DMS153 (cell line): ENCODE measurements around the gene WDR91.
"Not testable (repeated sequence)": the region's sequence is repeated elsewhere in the genome, so short reads cannot be mapped to it uniquely, and the experiment has no call there.

Experiments used
- DNase-seq: peaks from one replicate; lab custom pipeline; 2025; lab: John Stamatoyannopoulos, UW

The WDR91 gene

DNA sequence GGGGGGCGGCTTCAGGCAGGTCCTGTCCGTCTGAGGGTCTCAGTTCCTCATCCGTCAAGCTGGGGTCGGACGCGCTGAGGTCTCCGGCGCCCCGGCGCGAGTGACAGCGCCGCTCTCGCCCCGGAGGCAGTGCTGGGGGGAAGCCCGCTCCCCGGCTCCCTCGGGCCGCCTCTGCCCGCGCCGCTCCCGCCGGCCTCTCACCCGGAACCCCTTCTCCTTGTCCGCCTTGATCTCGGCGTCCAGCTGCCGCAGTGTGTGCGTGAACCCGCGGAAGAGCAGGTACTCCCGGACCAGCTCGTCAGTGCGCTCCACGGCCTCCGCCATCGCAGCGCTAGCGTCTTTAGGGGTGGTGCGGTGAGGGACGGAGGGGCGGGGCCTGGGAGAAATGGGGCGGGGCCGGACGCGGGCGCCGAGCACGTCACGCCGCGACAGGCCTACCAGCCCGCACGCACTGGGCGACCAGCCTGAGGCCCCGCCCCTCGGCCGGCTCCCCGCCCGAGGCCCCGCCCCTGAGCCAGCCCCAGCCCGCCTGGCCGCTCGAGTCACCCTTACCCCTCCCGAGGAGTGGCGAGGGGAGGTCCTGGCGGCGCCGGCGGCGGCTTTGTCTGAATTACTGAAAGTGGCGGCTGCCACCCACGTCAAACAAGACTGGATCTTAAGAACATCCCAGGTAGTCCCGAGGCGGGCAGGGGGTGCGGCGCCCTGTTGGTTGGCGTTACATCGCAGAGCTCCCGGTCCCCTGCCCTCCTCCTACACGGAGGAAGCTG lies at the start of gene WDR91:
Gene WDR91 (minus strand): TSS at position 348 of the 767 bp plus-strand sequence. CDS start 24 bp downstream, at position 324.
- DNase-seq, result peak; percentile 84

DNA sequence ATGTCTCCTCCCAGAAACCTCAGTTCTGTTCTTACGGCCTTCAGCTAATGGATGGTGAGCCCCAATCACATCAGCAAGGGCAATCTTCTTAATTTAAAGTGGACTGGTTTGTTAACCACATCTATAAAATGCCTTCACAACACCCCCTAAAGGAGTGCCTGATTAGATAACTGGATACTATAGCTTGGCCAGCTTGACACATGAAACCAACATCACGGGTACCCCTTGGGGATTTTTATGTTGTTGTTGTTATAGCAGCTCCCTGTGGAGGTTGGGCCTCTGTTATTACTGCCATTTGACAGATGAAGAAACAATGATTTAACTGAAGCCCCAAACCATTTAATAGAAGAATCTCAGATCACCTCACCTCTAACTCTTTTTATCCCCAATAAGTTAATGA lies 49.1 kb upstream of the WDR91 start:
- no peak for DNase-seq

DNA sequence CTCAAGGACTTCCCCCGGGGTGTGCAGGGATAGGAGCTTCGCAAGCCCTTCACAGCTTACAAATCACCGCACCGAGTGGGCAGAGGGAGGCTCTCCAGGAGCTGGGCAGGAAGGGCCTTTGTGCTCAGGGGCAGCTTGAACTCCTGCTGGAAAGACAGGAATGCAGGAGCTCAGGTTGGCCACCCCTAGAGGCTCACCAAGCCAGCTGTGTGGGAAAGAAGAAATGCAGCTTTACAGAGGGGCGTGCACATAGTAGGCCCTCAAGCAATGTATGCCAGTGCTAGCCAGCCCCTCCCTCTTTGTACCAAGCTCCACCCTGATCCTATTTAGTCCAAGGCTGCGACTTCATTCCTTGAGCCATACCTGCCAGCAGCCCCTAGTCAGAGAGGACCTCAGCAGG lies 48.4 kb upstream of the WDR91 start:
- DNase-seq, result no peak

DNA sequence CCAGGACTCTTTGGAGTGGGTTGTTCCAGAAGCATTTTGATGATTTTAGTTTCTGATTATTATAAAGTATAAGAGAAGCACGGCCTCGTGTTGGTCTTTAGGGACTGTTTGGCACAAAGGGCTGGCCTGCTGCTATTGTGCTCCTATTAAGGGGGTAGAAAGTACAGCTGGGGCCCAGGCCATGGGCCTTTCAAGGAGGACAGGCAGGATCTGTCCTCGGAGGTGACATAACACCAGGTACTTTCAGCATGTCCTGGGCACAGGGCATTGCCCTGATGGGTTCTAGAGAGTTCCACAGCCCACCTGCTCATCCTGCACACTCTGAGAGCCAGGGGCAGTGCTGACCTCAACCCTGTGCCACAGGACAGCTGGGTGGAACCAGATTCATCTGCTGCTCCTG lies 47.3 kb upstream of the WDR91 start:
- DNase-seq, result no peak

DNA sequence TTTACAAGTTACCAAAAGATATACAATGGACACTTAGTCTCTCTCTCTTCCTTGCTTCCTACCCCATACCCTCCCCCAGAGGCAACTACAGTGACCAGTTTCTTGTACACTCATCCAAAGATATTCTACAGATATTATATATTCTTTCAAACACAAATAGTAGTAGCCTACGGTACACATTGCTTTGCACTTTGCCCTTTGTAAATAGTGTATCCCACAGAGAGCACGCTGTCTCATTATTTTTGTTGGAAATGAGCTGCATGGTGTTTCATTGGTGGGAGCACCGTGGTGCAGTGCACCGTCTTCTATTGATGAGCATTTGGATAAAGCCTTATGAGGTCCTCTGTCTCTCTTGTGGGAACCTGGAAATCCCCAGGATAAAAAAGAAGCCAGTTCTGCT lies 46.5 kb upstream of the WDR91 start:
- no peak for DNase-seq

DNA sequence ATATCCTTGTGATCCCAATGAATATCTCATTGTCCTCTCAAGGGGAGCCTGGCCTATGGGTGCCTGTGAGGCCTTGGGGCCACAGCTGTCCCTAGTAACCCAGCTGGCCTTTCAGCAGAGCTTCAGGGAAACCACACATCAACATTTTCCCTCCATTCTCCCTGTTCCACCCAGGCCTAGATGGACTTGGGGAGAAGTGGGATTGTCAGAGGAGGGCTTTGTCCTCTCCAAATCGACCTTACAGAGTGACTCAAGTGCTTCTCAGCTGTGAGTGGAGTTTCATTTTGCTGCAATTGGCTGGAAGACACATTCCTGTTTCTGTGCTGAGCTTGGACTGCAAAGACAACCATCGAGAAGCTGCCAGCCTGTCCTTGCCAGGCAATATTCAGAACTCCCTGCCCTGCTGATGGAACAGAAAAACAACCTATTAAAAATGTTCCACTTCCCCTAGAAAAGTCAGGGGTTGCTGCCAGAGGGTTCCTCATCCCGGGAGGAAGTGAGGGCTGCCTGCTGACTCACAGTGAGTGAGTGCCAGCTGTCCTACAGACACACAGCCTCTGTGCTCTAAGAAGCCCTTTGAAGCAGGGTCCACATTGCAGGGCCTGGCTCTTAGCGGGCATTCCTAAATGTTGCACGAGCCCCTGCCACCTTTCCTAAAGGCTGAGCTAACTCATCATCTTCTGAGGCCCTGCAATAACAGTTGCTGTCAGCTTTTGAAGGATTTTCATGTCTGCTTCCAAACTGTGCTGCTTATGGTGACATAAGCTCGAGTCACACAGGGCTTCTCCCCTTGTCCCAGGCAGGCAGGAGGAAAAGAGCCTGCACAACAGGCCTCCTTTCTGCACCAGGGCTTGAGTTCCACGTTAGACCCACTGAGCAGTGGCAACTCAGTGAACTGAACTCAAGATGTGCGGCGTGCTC lies 42.8 kb upstream of the WDR91 start:
- DNase-seq, result no peak

DNA sequence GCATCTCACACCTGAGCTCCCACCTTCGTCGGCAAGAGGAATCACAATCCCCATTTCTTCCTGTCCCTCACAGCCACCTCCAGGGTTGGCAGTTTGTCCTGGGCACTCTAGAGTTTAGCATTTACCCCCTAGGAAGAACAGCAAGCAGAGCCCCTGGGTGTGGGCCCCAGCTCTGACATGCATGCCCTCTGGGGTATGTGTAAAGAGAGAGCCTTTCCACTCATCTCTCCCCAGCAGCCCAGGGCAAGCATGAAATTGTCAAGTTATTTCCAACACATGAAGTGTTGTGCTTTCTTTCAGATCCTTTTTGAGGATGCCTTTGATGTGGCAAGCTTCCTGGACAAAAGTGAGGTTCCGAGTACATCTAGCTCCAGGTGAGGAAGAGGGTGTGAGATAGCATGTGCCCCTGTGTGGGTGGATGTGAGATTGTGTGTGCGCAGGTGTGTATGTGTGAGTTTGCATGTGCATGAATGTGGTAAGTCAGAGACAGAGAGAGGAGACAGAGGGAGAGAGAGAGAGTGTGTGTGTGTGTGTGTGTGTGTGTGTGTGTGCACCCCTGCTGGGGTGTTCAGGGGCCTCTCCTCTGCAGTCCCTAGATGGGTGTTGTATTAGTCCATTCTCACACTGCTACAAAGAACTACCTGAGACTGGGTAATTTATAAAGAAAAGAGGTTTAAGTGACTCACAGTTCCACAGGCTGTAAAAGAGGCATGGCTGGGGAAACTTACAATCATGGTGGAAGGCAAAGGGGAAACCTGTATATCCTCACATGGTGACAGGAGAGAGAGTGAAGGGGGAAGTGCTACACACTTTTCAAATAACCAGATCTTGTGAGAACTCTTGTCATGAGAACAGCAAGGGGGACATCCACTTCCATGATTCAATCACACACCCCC lies 40.4 kb upstream of the WDR91 start:
- no peak for DNase-seq

DNA sequence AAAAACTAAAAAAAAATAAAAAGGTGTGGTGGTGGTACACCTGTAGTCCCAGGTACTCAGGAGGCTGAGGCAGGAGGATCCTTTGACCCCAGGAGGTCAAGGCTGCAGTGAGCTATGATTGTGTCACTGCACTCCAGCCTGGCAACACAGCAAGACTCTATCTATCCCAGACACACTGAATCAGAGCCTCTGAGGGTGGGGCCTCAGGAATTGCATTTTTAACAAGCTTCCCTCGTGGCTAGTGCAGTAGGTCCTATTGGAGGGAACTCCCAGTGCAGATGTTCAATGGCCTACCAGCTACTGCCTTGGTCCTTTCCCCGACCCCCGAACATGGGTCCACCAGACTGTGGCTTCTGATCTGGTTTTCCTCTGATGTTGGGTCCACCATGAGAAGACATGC lies 37.2 kb upstream of the WDR91 start:
- DNase-seq, result no peak

DNA sequence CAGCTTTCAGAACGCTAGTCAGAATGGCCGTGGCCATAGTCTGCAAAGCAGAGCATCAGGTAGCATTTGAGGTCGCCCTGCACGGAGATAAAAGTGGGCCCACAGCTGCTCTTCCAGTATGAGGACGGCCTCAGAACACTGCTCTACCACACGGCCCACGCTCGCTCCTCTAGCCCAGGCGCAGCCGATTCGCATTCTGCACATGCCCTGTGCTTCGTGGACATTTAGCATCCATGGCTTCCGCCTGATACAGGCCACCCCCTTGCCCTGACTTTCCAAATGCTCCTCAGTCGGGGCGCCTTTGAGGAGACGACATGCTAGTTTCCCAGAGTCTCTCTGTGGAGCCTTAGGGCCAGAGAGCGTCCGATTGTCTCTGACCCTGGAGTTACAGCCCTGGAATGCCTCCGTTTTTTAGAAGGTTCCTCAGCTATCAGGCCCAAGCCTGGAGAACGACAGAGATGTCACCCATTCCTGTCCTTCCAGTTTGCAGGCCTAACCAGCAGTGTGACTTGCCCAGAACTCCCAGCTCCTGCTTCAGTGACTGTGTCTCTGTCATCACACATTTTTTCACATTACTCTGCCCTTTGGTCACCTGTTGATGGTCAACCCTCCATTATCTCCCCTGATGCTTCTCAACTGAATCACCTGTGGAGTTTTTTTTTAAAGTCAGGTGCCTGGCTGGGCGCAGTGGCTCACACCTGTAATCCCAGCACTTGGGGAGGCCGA lies 36.6 kb upstream of the WDR91 start:
- no peak for DNase-seq

DNA sequence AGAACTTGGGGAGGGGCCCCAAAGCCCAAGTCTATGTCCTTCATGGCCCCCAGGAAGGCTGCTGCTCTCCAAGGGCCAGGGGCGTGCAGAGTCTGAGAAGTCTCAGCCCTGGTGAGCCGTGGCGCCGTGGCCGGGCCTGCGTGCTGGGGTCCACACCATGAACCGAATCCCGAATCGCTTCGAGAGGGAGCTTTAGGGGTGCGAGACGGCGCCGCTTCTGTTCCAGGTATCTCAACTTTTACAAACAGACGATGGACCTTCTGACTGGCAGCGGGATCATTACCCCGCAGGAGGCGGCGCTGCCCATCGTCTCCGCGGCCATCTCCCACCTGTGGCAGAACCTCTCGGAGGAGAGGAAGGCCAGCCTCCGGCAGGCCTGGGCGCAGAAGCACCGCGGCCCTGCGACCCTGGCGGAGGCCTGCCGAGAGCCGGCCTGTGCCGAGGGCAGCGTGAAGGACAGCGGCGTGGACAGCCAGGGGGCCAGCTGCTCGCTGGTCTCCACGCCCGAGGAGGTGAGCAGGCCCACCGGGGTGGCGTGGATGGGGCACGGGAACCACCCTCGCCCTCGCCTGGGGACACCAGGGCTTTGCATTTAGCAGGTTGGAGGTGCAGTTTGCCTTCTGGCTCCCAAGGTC lies 35.0 kb upstream of the WDR91 start:
- no peak for DNase-seq

DNA sequence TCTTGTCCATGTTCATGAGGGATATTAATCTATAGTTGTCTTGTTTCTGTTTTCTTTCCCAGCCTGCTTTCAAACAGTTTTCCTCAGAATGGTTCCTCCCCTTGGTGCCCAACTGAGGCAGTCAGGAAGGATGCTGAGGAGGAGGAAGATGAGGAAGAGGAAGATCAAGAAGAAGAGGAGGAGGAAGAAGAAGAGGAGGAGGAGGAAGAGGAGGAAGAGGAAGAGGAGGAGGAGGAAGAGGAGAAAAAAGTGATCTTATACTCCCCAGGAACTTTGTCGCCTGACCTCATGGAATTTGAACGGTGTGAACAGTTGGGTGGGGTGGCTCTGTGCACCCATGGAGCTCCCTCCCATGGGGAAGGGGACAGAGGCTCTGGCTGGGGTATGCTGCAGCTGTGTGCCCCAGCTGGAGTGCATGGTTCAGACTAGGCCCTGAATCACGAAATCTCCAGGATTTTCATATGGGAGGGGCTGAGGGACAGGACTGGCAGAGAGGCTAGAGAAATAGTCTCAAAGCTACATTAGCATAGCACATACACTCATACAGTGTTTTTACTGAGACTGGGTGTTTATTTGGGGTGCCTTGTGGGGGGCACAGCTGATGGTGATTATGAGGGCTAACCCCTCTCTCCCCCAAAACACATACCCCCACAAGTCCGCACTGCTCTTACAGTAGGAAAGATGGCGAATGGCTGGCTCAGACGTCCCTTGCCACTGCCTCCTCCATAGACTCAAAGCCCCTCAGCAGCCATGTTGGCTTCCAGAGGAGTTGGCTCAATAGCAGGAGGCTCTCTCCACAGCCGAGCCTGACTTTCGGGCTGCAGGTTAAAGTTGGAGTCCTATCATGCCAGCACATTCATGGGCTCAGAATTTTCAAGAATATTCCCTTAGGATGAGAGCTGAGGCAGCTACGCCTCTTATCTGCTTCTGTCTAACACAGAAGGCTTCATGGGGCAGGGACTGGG lies 34.2 kb upstream of the WDR91 start:
- DNase-seq, result no peak

DNA sequence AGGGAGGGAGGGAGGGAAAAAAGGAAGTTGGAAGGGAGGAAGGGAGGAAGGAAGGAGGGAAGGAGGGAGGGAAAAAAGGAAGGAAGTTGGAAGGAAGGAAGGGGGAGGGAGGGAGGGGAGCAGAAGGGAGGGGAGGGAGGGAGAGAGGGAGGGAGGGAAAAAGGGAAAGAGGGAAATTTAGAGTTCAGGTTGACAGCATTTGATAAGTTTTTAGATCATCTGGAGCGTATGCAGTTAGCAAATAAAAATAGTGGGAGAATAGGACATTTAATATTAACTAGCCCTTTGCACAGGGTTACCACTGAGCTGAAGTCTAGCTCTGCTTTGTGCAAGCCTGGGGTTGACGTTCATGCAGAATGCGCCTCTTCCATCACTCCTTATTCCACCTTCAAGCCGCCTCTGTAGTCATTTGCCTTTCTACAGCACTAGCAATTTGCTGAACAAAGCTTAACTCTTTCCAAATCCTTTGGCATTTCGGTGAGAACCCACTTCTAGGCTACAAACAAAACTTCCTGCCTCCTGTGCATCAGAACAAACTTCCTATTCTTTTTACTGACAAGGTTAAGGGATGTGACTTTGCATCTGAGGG lies 30.9 kb upstream of the WDR91 start:
- DNase-seq, result no peak

DNA sequence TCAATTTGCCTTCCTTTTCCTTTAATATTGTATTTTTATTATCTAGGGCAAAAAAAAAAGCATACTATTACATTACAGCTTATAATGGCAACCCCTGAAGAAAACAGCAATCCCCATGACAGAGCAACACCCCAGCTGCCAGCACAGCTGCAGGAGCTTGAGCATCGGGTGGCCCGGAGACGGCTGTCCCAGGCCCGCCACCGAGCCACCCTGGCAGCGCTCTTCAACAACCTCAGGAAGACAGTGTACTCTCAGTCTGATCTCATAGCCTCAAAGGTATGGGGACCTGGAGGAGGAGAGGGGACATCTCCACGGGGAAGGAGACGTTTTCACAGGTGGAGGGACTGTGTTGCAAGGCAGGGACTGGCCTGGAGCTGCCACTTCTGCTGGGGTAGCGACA lies 29.1 kb upstream of the WDR91 start:
- no peak for DNase-seq

DNA sequence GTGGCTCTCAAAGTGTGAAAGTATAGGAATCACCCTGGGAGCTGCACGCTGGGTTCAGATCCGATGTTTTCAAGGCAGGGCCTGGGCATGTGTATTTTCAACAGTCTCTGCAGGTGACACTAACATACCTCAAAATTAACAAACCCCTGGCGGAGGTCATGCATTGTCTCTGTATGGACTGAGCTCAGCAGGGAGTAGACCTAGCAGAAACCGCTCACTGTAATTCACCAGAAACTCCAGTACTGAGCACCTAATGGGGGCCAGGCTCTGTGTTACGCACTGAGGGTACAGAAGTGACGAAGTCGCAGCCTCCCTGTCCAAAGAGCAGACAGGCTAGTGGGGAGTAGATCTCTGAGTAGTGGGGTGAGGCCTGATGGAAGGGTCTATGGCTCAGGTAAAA lies 27.9 kb upstream of the WDR91 start:
- DNase-seq, result no peak

DNA sequence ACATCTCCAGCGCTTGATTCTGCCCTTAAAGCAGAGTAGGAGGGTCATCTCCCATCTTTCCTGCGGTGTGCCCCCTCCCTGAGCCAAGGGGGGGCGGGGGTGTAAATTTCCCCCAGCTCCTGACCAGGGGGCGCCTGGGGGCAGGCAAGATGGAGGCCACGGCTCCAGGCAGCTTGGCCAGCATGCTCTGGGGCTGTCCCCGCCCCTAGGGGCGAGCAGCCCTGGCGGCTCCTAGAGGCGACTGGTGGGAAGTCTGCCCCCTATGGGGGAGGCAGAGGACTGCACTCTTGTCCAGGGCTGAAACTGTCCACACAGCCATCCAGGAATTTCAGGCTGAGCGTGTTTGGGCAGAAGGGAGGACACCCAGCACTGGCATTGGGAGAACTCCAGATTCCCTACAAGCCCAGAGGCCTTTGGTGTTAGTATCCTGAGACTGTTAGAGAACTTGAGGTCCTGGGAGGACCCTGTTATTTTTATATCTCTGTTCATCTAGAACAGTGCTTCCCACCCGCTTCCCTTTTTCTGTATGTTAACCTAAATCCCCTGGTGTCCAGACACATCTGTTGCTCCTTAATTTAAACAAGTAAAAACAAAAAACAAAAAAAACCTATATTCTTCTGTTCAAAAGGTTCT lies 26.9 kb upstream of the WDR91 start:
- DNase-seq, result no peak

DNA sequence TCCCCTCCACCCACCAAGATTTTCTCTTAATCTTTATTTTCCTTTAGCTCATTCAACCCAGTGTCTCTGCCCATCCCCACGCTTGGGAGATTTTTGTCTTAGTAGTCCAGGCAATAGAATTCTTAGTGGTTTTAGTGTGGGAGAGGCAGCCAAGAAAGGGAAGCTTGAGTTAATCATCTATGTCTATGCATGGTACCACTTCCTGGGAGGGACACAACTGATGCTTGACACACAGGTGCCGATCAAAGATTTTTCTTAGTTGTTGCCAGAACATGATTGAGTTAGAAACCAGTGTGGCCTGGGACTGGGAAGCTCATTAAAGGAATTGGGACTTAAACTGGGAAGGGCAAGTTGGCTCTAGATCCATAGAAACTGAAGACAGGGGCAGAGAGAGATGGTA lies 25.4 kb upstream of the WDR91 start:
- no peak for DNase-seq

DNA sequence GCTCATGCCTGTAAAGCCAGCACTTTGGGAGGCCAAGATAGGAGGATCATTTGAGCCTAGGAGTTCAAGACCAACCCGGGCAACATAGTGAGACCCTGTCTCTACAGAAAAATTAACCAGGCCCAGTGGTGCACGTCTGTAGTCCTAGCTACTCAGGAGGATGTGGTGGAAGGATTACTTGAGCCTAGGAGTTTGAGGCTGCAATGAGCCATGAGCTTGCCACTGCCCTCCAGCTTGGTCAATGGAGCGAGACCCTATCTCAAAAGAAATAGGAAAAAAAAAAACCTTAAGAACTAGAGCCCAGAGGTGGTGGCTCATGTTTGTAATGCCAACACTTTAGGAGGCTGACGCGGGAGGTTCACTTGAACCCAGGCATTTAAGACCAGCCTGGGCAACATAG lies 24.5 kb upstream of the WDR91 start:
- no peak for DNase-seq

DNA sequence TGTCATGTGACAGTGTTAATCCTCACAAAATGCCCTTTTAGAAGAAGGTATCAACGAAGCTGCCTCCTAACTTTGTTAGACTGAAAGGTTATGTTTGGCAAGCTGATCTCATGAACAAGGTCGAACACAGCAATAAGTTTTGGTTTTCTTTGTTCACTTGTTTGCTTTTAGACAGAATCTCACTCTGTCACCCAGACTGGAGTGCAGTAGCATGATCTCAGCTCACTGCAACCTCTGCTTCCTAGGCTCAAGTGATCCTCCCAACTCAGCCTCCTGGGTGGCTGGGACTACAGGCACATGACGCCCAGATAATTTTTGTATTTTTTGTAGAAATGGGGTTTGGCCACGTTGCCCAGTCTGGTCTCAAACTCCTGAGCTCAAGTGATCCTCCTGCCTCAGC lies 23.4 kb upstream of the WDR91 start:
- DNase-seq, result no peak

DNA sequence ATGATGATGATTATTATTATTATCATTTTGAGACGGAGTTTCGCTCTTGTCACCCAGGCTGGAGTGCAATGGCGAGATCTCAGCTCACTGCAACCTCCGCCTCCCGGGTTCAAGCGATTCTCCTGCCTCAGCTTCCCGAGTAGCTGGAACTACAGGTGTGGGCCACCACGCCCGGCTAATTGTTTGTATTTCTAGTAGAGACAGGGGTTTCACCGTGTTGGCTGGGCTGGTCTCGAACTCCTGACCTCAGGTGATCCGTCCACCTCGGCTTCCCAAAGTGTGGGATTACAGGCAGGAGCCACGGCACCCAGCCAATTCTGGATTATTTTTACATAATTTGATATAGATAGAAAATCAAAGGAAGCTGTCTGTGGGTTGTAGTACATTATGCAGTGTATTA lies 22.8 kb upstream of the WDR91 start:
- not testable (repeated sequence) for DNase-seq
